ENCODE results near the gene TMEM25.
A peak's percentile ranks its signal among the peaks of the same experiment; 100 is the strongest.

Gene TMEM25

GRCh38 chr11:118530180-118530682 lies 761 bp upstream of the TMEM25 start:
- H3K27ac ChIP-seq, result peak overlapping the region in 19 of 21 experiments; percentile 17 to 87 (median 70)

GRCh38 chr11:118531597-118532084 lies 649 bp downstream of the TMEM25 start:
- peak overlapping the region; percentile 61 to 87 (median 79) for H3K4me3 ChIP-seq
- peak overlapping the region in 9 of 21 experiments; percentile 4 to 87 (median 76) for H3K27ac ChIP-seq

More at GRCh38 chr11:118530180-118530682, 761 bp upstream of the TMEM25 start:
- H3K4me3 ChIP-seq, result peak overlapping the region; percentile 61 to 87 (median 79)

DNA sequence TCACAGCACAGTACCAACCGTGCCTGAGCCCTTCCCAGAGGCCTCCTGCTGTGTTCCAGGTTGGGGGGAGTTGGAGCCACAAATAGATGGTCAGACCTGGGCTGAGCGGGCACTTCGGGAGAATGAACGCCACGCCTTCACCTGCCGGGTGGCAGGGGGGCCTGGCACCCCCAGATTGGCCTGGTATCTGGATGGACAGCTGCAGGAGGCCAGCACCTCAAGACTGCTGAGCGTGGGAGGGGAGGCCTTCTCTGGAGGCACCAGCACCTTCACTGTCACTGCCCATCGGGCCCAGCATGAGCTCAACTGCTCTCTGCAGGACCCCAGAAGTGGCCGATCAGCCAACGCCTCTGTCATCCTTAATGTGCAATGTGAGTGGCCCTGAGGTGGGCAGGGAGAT lies 1.1 kb downstream of the TMEM25 start:
- H3K27ac ChIP-seq, result peak overlapping the region in 5 of 21 experiments; percentile 4 to 87 (median 76)
- peak overlapping the region in 1 of 7 experiments; percentile 79 for H3K4me3 ChIP-seq

- Histone ChIP-seq H3K4me3 (no peak overlapping the region), H3K27ac (no peak overlapping the region)
These were observed 2.1 kb downstream of the TMEM25 start for GRCh38 chr11:118532852-118533768.

GRCh38 chr11:118533769-118534729 lies 3.1 kb downstream of the TMEM25 start:
- no peak overlapping the region for H3K4me3 ChIP-seq
- no peak overlapping the region for H3K27ac ChIP-seq

DNA sequence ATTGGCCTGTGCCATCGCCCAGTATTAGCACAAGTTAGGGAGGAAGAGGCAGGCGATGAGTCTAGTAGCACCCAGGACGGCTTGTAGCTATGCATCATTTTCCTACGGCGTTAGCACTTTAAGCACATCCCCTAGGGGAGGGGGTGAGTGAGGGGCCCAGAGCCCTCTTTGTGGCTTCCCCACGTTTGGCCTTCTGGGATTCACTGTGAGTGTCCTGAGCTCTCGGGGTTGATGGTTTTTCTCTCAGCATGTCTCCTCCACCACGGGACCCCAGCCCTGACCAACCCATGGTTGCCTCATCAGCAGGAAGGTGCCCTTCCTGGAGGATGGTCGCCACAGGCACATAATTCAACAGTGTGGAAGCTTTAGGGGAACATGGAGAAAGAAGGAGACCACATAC lies 4.3 kb downstream of the TMEM25 start:
- Histone ChIP-seq H3K4me3 (no peak overlapping the region), H3K27ac (no peak overlapping the region)

DNA sequence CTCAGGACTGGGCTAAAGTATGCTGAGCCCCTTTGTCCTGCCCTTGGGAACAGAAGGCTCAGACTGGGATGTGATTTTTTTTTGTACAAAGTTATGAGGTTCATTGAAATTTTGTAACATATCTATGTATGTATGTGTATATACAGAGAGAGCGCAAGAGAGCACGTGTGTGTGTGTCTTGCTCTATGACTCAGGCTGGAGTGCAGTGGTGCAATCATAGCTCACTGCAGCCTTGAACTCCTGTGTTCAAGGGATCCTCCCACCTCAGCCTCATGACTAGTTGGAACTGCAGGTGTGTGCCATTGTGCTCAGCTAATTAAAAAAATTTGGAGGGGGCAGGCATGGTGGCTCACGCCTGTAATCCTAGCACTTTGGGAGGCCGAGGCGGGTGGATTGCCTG lies 5.7 kb downstream of the TMEM25 start:
- H3K27ac ChIP-seq, result no peak overlapping the region
- no peak overlapping the region for H3K4me3 ChIP-seq

DNA sequence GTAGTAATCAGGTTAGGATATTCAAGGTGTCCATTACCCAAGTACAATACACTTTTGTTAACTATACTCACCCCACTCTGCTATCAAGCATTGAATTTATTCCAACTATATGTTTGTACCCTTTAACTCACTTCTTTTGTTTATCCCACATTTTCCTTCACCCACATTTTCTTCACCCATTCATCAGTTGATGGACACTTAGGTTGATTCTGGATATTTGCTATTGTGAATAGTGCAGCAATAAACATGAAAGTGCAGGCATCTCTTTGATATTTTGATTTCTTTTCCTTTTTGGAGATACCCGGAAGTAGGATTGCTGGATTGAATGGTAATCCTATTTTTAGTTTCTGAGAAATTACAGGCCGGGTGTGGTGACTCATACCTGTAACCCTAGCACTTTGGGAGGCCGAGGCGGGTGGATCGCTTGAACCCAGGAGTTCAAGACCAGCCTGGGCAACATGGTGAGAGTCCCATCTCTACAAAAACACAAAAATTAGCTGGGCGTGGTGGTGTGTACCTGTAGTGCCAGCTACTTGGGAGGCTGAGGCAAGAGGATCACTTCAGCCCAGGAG lies 6.5 kb downstream of the TMEM25 start:
- no peak overlapping the region for H3K4me3 ChIP-seq
- no peak overlapping the region for H3K27ac ChIP-seq

- Histone ChIP-seq H3K4me3 (no peak overlapping the region), H3K27ac (no peak overlapping the region)
These were observed 13.1 kb downstream of the TMEM25 start for GRCh38 chr11:118544010-118544646.

GRCh38 chr11:118544647-118545010 lies 13.6 kb downstream of the TMEM25 start:
- Histone ChIP-seq H3K27ac (no peak overlapping the region), H3K4me3 (no peak overlapping the region)

DNA sequence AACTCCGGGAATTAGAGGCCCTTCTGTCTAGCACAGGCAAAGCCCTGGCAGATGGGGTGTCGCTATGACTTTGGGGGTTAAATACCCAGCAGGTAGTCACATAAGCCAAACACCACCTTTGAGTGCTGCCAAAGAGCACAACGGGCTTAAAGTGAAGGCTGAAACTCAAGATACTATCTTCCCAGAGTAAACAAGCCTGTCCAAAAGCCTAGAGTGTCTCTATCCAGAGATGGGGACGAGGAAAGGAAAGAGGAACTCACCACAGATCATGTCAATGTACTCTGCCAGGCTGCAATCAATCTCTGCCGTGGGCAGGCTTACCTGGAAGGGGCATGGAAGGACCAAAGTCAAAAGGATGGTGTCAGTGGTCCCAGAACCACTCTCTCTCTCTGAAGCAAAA lies 14.5 kb downstream of the TMEM25 start:
- H3K27ac ChIP-seq, result no peak overlapping the region
- no peak overlapping the region for H3K4me3 ChIP-seq

- no peak overlapping the region for H3K27ac ChIP-seq
- H3K4me3 ChIP-seq, result no peak overlapping the region
These were observed 16.1 kb downstream of the TMEM25 start for GRCh38 chr11:118547132-118547531.

- Histone ChIP-seq H3K4me3 (no peak overlapping the region), H3K27ac (no peak overlapping the region)
These were observed 21.3 kb downstream of the TMEM25 start for GRCh38 chr11:118552341-118552740.

DNA sequence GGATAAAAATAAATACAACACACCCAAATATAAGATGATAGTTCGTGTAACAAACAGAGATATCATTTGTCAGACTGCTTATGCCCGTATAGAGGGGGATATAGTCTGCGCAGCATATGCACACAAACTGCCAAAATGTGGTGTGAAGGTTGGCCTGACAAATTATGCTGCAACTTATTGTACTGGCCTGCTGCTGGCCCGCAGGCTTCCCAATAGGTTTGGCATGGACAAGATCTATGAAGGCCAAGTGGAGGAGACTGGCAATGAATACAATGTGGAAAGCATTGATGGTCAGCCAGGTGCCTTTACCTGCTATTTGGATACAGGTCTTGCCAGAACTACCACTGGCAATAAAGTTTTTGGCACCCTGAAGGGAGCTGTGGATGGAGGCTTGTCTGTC lies 29.8 kb downstream of the TMEM25 start:
- no peak overlapping the region for H3K27ac ChIP-seq
- H3K4me3 ChIP-seq, result no peak overlapping the region

DNA sequence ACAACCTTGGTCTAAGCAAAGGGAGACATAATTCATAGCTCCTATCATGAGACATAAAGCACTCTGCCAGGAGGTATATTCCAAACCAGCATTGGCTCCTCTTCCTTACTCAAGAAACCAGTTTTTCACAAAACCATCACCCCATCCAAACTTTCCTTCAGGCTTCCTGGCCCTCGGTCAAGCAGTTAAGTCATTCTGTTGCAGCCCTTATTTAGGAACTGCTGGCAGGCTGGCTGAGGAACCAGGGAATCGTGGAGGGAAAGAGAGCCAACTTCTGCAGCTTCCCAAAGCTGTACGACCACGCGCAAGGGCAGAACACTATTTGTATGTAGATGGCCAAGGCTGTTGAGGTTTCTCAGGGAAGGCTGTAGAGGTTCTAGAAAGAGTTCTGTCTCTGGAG lies 34.1 kb downstream of the TMEM25 start:
- Histone ChIP-seq H3K4me3 (peak overlapping the region; percentile 34 to 57 (median 49)), H3K27ac (peak overlapping the region in 14 of 21 experiments; percentile 23 to 89 (median 82))

DNA sequence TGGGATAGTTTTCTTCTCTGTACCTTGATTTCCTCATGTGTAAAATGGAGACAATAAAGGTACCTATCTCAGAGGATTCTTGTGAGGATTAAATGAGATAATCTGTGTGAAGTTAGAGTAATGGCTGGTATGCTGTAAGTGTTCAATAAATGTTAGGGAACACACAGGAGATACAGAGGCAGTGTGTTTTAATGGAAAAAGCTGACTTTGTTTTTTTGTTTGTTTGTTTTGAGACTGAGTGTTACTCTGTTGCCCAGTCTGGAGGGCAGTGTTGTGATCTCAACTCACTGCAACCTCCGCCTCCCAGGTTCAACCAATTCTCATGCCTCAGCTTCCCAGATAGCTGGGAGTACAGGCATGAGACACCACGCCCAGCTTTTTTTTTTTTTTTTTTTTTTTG lies 38.7 kb downstream of the TMEM25 start:
- Histone ChIP-seq H3K27ac (no peak overlapping the region), H3K4me3 (no peak overlapping the region)

DNA sequence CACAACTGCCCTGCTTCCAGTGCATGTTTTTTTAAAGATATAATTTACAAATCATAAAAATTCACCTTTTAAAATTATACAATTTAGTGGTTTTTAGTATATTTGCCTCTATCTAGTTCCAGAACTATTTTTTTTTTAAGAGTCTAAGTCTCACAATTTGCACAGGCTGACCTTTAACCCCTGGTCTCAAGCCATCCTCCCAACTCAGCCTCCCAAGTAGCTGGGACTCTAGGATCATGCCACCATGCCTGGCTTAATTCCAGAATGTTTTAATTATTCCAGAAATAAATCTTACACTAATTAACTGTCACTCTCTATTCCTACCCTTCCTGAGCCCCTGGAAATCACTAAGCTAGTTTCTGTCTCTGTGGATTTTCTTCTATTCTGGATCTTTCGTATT lies 39.8 kb downstream of the TMEM25 start:
- Histone ChIP-seq H3K27ac (no peak overlapping the region), H3K4me3 (no peak overlapping the region)

DNA sequence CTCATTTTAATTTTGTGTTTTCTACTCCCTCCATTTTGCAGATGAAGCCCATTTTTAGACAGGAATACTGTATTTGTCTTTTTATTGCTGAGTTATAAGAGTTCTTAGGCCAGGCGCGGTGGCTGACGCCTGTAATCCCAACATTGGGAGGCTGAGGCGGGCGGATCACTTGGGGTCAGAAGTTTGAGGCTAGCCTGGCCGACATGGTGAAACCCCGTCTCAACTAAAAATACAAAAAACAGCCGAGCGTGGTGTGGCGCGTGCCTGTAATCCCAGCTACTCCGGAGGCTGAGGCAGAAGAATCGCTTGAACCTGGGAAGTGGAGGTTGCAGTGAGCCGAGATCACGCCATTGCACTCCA lies 40.7 kb downstream of the TMEM25 start:
- Histone ChIP-seq H3K27ac (peak overlapping the region in 20 of 21 experiments; percentile 92 to 100 (median 98)), H3K4me3 (peak overlapping the region; percentile 74 to 98 (median 92))

Measured in skin epidermis (tissue), 12 donors.